Measurements from ENCODE around the gene CCDC188. TPM values are rescaled to one million over a fixed set of nuclear protein-coding genes. Genes with fewer than 3 reads are reported as not detected.

The CCDC188 gene
- total RNA-seq, 6 experiments from 2014 or later: not detected

GRCh38 chr22:20125201-20126174, 25.4 kb downstream of the CCDC188 start:
- H3K4me3 ChIP-seq: no peak overlapping the region
- no peaks in the 10 kb centered on the region for H3K9me3 ChIP-seq
- H3K27ac ChIP-seq: peak overlapping the region in 2 of 3 donors; percentile 66 to 86
- TF ChIP-seq CTCF (IDR thresholded peaks at IDR 0.05) (peak in 3 of 4 donors; percentile 14 to 32 (median 25)), POLR2A (IDR thresholded peaks at IDR 0.05) (no peak)
- 74% methylated on average over 10 of the region's 32 CpGs for WGBS (ENCODE audit: insufficient coverage, low coverage, low lambda C conversion rate, missing lambda C conversion rate)
- peak; percentile 74 to 91 (median 88) for DNase-seq
- intact Hi-C loops (cut with DNase I): no loop called here
- peaks cover 0 to 19% (median 2%) of the 10 kb centered on the region in 4 donors for H3K36me3 ChIP-seq
- H3K4me1 ChIP-seq: peaks cover 0 to 44% (median 23%) of the 10 kb centered on the region in 4 donors
- H3K27me3 ChIP-seq: no peaks in the 10 kb centered on the region
- ATAC-seq: peak; percentile 75 to 83 (median 78)

GRCh38 chr22:20124083-20124787, 26.6 kb downstream of the CCDC188 start:
- no peaks in the 10 kb centered on the region for H3K27me3 ChIP-seq
- H3K9me3 ChIP-seq: no peaks in the 10 kb centered on the region
- intact Hi-C loops (cut with DNase I): no loop called here
- peak overlapping the region in 1 of 3 donors; percentile 86 for H3K27ac ChIP-seq
- DNase-seq (no peak), ATAC-seq (no peak)
- H3K4me3 ChIP-seq: no peak overlapping the region
- H3K36me3 ChIP-seq: peaks cover 0 to 31% (median 8%) of the 10 kb centered on the region in 4 donors
- no peak for TF ChIP-seq CTCF (IDR thresholded peaks at IDR 0.05)
- TF ChIP-seq POLR2A (IDR thresholded peaks at IDR 0.05): no peak
- peaks cover 0 to 36% (median 19%) of the 10 kb centered on the region in 4 donors for H3K4me1 ChIP-seq
- WGBS (ENCODE audit: insufficient coverage, low coverage, low lambda C conversion rate, missing lambda C conversion rate): no CpG with 5 or more reads among the region's 11 CpGs

GRCh38 chr22:20123366-20124082, 27.3 kb downstream of the CCDC188 start:
- Histone ChIP-seq H3K36me3 (peaks cover 0 to 34% (median 9%) of the 10 kb centered on the region in 4 donors), H3K27me3 (no peaks in the 10 kb centered on the region)

More at GRCh38 chr22:20123366-20124082, 27.3 kb downstream of the CCDC188 start:
- no peak for ATAC-seq
- DNase-seq: no peak
- H3K4me1 ChIP-seq: peaks cover 1 to 35% (median 18%) of the 10 kb centered on the region in 4 donors
- H3K27ac ChIP-seq: no peak overlapping the region
- no peaks in the 10 kb centered on the region for H3K9me3 ChIP-seq
- intact Hi-C loops (cut with DNase I): no loop called here
- H3K4me3 ChIP-seq: no peak overlapping the region
- 97% methylated on average over 6 of the region's 13 CpGs for WGBS (ENCODE audit: insufficient coverage, low coverage, low lambda C conversion rate, missing lambda C conversion rate)
- no peak for TF ChIP-seq POLR2A (IDR thresholded peaks at IDR 0.05)
- TF ChIP-seq CTCF (IDR thresholded peaks at IDR 0.05): no peak

All from right lobe of liver (tissue), 6 donors.